ENCODE measurements around the gene PDE7B.

The PDE7B gene

DNA sequence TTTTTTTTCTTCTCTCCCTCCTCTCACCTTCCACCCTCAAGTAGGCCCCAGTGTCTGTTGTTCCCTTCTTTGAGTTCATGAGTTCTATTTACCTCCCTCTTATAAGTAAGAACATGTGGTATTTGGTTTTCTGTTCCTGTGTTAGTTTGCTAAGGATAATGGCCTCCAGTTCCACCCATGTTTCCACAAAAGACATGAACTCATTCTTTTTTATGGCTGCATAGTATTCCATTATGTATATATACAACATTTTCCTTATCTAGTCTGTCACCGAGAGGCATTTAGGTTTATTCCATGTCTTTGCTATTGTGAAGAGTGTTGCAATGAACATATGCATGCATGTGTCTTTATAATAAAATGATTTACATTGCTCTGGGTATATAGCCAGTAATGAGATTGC lies 147.9 kb downstream of the PDE7B start:
- Histone ChIP-seq H3K79me2 (ENCODE audit: control insufficient read depth, insufficient read depth, low read length, unreplicated experiment) (no peaks in the 10 kb centered on the region), H3K27ac (ENCODE audit: low read depth, low read length) (no peak overlapping the region), H3K27me3 (ENCODE audit: insufficient read depth, low read length) (no peaks in the 10 kb centered on the region), H3K36me3 (ENCODE audit: insufficient read depth, low read length) (peaks cover 2% of the 10 kb centered on the region; the same call in 1 of the 2 replicates), H2AFZ (ENCODE audit: low read length, unreplicated experiment) (no peak overlapping the region), H3K4me3 (ENCODE audit: low read depth, low read length) (no peak overlapping the region), H3K4me1 (ENCODE audit: control insufficient read depth, insufficient read depth, low read length, unreplicated experiment) (peaks cover 22% of the 10 kb centered on the region)

DNA sequence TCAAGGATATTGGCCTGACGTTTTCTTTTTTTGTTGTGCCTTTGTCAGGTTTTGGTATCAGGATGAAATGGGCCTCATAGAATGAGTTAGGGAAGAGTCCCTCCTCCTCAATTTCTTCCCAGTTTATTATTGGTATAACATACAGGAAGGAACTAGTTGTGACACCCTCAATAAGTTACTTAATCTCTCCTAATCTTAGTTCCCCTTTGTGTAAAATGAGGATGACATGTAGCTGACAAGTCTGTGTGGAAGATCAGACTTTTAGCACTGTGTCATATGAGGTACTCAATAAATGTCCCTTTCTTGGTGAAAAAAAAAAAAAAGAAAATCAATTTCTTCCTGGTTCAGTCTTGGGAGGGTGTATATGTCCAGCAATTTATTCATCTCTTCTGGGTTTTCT lies 155.8 kb downstream of the PDE7B start:
- no peaks in the 10 kb centered on the region for H3K36me3 ChIP-seq (ENCODE audit: insufficient read depth, low read length)
- H3K4me1 ChIP-seq (ENCODE audit: control insufficient read depth, insufficient read depth, low read length, unreplicated experiment), result peaks cover 11% of the 10 kb centered on the region
- H3K79me2 ChIP-seq (ENCODE audit: control insufficient read depth, insufficient read depth, low read length, unreplicated experiment), result no peaks in the 10 kb centered on the region
- H2AFZ ChIP-seq (ENCODE audit: low read length, unreplicated experiment), result no peak overlapping the region
- H3K27ac ChIP-seq (ENCODE audit: low read depth, low read length), result no peak overlapping the region
- H3K27me3 ChIP-seq (ENCODE audit: insufficient read depth, low read length), result no peaks in the 10 kb centered on the region
- H3K4me3 ChIP-seq (ENCODE audit: low read depth, low read length), result no peak overlapping the region

DNA sequence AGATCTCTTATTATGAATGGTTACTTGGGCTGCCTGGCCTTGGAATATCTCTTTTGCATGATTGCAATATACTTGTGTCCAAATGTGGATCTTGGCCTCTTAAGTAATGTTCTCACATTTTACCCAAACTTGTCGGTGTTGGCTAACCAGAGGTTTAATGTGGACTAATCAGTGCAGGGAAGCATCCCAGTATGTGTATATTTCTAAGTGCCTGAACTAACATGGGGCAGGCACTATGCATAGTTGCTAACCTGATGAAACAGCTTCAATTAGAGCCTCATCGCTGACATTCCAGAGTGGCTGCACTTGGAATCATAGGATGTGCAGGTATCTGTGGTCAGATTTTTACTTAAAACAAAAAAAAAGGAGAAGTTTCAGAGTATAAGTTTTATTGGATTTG lies 160.0 kb downstream of the PDE7B start:
- no peaks in the 10 kb centered on the region for H3K36me3 ChIP-seq (ENCODE audit: insufficient read depth, low read length)
- peak overlapping the region; percentile 93 for H3K27ac ChIP-seq (ENCODE audit: low read depth, low read length)
- H3K4me1 ChIP-seq (ENCODE audit: control insufficient read depth, insufficient read depth, low read length, unreplicated experiment), result peaks cover 48% of the 10 kb centered on the region
- H3K79me2 ChIP-seq (ENCODE audit: control insufficient read depth, insufficient read depth, low read length, unreplicated experiment), result no peaks in the 10 kb centered on the region
- H3K27me3 ChIP-seq (ENCODE audit: insufficient read depth, low read length), result no peaks in the 10 kb centered on the region
- peak overlapping the region; percentile 48; the same call in 1 of the 2 replicates for H3K4me3 ChIP-seq (ENCODE audit: low read depth, low read length)
- H2AFZ ChIP-seq (ENCODE audit: low read length, unreplicated experiment), result peak overlapping the region; percentile 70

DNA sequence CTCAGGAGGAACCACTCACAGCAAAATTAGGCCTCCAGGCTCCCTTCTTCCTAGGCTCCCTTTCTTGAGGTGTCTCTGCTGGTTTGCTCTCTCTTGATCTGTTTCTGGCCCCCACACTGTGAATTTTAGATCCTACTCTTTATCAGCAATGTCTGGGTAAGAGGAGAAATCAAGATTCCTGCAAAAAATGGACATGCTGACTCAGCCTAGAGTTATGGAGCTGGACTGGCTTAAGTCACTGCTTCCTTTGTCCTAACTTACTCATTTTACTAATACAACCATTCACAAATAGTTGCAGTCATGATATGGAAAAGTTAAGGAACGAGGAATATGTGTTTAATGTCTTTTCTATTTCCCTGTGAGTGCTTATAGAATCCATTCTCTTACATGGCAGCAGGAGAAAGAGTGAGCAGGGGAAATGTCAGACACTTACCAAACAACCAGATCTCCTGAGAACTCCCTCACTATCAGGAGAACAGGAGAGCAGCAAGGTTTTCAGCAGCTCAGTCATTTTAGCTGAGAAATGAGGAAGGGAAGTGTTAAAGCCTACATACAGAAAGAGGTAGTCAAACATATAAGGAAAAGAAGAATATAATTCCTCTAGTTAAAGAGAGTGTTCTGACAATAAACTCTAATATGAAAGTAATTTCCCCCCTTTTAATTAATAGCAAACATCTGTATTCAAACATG lies 160.8 kb downstream of the PDE7B start:
- H3K4me1 ChIP-seq (ENCODE audit: control insufficient read depth, insufficient read depth, low read length, unreplicated experiment), result peaks cover 49% of the 10 kb centered on the region

DNA sequence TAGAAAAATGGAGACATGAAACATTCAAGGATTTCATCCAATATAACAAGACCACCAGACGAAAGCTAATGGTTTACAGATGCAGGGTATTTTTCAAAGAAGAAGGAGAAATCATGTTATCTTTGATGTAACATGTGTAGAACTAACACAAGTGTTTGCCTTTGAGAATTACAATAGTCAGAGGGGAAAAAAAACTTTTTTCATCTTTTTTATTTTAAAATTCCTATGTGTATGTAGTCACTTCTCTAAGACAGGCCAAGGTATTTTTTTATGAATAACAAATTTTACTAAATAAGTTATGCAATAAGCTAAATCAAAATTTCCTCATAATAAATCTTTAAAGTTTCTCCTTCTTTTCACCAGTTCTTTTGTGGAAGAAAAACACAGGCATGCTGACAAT lies 161.4 kb downstream of the PDE7B start:
- H3K27ac ChIP-seq (ENCODE audit: low read depth, low read length), result peak overlapping the region; percentile 93

More for the DNA sequence above, 160.8 kb downstream of the PDE7B start:
- no peaks in the 10 kb centered on the region for H3K79me2 ChIP-seq (ENCODE audit: control insufficient read depth, insufficient read depth, low read length, unreplicated experiment)
- peak overlapping the region; percentile 70 for H2AFZ ChIP-seq (ENCODE audit: low read length, unreplicated experiment)
- H3K27ac ChIP-seq (ENCODE audit: low read depth, low read length), result peak overlapping the region; percentile 93
- H3K27me3 ChIP-seq (ENCODE audit: insufficient read depth, low read length), result no peaks in the 10 kb centered on the region
- H3K36me3 ChIP-seq (ENCODE audit: insufficient read depth, low read length), result no peaks in the 10 kb centered on the region
- peak overlapping the region; percentile 48; the same call in 1 of the 2 replicates for H3K4me3 ChIP-seq (ENCODE audit: low read depth, low read length)

DNA sequence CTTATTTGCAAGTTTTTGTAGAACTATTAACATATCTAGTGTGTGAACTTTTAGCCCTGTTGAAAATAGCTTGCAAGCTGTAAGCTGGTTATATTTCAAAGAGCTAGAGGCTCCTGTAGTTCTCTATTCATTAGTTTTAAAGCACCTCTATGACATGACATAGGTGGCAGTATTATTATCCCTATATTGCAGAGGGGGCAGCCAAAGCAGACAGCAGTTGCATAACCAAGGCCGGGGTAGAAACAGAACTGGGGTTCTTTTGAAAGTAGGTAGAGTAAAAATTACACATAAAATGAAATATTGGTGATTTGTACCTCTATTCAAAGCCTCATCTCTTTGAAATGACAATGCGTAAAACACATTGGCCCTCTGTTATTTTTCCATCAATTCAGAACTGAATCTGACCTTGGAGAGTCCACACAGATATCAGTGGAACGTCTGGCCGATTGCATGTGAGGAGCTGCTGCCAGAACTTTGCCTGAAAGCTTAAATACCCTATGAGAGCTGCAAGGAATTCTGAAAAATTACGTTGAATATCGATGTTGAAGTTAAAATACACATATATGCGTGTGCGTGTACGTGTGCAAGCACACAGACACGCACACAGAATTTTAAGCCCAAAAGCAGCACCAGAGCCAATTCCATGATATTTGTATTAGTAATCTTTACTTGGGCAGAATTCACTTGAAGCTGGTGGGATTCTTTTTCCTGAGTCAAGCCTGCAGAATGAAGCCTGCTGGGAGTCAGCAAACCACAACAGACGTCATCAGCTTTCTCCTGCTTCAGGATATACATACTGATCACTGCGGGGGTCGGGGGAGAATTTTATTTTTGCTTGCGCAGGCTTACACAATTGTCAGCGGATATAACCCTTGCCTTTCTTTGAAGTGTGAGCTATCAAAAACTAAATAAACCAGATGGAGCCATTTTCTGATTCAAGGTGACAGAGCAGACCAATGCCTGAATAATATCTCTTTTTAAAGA lies 163.2 kb downstream of the PDE7B start:
- Histone ChIP-seq H3K27ac (ENCODE audit: low read depth, low read length) (peak overlapping the region; percentile 93), H3K27me3 (ENCODE audit: insufficient read depth, low read length) (no peaks in the 10 kb centered on the region), H2AFZ (ENCODE audit: low read length, unreplicated experiment) (peak overlapping the region; percentile 80), H3K4me1 (ENCODE audit: control insufficient read depth, insufficient read depth, low read length, unreplicated experiment) (peaks cover 49% of the 10 kb centered on the region), H3K79me2 (ENCODE audit: control insufficient read depth, insufficient read depth, low read length, unreplicated experiment) (no peaks in the 10 kb centered on the region), H3K36me3 (ENCODE audit: insufficient read depth, low read length) (no peaks in the 10 kb centered on the region), H3K4me3 (ENCODE audit: low read depth, low read length) (peak overlapping the region; percentile 57)

More for the DNA sequence above, 161.4 kb downstream of the PDE7B start:
- Histone ChIP-seq H2AFZ (ENCODE audit: low read length, unreplicated experiment) (no peak overlapping the region), H3K27me3 (ENCODE audit: insufficient read depth, low read length) (no peaks in the 10 kb centered on the region), H3K4me3 (ENCODE audit: low read depth, low read length) (peak overlapping the region; percentile 19; the same call in 1 of the 2 replicates), H3K36me3 (ENCODE audit: insufficient read depth, low read length) (no peaks in the 10 kb centered on the region), H3K4me1 (ENCODE audit: control insufficient read depth, insufficient read depth, low read length, unreplicated experiment) (peaks cover 49% of the 10 kb centered on the region), H3K79me2 (ENCODE audit: control insufficient read depth, insufficient read depth, low read length, unreplicated experiment) (no peaks in the 10 kb centered on the region)

DNA sequence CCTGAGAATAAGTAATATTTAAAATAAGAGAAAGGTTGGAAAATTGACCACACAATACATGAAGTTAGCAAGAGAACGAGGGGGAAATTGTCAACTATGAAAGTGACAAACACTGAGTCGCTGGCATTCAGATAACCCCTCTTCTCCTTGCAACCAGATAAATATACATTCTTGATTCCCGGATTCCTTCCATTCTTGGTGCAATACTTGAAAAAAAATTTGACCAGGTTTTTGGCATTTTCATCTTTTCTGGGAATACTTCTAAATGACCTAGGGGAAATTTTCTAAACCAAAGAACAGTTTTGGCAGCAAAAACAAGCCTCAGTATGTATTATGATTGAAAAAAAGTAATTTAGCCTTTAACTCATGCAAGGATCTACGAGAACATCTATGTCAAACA lies 164.0 kb downstream of the PDE7B start:
- no peaks in the 10 kb centered on the region for H3K27me3 ChIP-seq (ENCODE audit: insufficient read depth, low read length)

DNA sequence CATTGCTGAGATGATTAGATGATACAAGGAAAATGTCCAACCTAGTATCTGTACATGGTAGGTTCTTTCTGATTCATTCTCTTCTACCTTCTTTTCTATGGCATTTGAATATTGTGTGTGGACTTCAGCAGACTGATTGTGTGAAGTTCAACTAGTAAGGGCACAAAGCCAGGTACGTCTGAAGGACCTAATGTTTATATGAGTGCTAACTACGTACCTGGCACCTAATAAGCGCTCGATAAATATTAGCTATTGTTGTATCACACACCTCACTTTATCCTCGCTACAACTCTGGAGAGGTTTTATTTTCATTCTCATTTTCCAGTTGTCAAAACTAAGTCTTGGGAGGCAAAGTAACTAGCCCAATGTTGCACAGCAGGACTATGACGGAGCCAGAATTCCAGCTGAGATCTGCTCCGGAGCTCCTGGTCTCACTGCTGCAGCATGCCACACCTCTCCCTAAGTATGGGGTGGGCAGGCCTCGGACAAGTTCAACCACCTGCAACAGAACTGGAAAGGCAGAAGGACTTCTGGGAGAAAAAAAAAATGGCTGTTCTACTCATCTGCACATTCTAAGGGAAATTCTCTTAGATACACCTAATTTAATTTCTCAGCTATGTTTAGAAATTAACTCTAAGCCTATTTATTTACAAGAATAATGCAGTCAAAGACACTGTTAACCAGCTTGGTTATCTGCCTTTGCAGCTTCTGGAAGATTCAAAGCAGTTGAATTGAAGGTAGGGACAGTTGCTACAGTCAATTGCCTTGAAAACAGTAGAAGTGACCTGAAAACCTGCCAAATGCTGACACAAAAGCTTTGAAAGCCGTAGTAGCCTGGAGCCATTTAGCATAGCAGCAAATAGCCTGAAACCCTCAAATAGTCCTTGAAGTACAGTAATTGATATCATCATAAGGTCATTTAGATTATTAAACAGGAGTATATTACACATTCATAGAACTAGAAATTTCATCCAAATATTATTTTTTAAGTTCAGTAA lies 165.0 kb downstream of the PDE7B start:
- no peaks in the 10 kb centered on the region for H3K36me3 ChIP-seq (ENCODE audit: insufficient read depth, low read length)
- no peaks in the 10 kb centered on the region for H3K27me3 ChIP-seq (ENCODE audit: insufficient read depth, low read length)
- no peaks in the 10 kb centered on the region for H3K79me2 ChIP-seq (ENCODE audit: control insufficient read depth, insufficient read depth, low read length, unreplicated experiment)
- no peak overlapping the region for H3K4me3 ChIP-seq (ENCODE audit: low read depth, low read length)
- H2AFZ ChIP-seq (ENCODE audit: low read length, unreplicated experiment), result no peak overlapping the region
- peak overlapping the region; percentile 93 for H3K27ac ChIP-seq (ENCODE audit: low read depth, low read length)
- peaks cover 46% of the 10 kb centered on the region for H3K4me1 ChIP-seq (ENCODE audit: control insufficient read depth, insufficient read depth, low read length, unreplicated experiment)

More for the DNA sequence above, 164.0 kb downstream of the PDE7B start:
- Histone ChIP-seq H3K27ac (ENCODE audit: low read depth, low read length) (peak overlapping the region; percentile 93), H3K36me3 (ENCODE audit: insufficient read depth, low read length) (no peaks in the 10 kb centered on the region), H3K4me3 (ENCODE audit: low read depth, low read length) (peak overlapping the region; percentile 57), H3K79me2 (ENCODE audit: control insufficient read depth, insufficient read depth, low read length, unreplicated experiment) (no peaks in the 10 kb centered on the region), H2AFZ (ENCODE audit: low read length, unreplicated experiment) (peak overlapping the region; percentile 80), H3K4me1 (ENCODE audit: control insufficient read depth, insufficient read depth, low read length, unreplicated experiment) (peaks cover 49% of the 10 kb centered on the region)

DNA sequence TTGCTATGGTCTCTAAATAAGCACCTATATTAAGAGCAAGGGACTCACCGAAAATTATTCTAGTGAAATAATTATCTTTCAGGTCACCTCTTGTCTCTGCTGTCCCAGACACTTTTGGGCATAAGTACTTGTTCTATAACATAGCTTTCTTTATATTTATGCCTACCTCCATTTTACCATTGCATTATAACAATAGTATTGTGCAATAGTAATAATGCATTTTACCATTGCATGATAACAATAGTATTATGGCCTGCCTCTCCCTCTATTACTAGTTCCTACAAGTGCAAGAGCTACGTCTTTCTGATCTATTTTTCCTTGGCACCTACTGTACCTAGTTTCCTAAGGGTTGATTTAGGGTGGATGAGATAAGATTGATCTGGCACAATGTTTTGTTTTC lies 169.2 kb downstream of the PDE7B start:
- Histone ChIP-seq H3K4me3 (ENCODE audit: low read depth, low read length) (no peak overlapping the region), H2AFZ (ENCODE audit: low read length, unreplicated experiment) (no peak overlapping the region), H3K36me3 (ENCODE audit: insufficient read depth, low read length) (no peaks in the 10 kb centered on the region), H3K27me3 (ENCODE audit: insufficient read depth, low read length) (no peaks in the 10 kb centered on the region), H3K4me1 (ENCODE audit: control insufficient read depth, insufficient read depth, low read length, unreplicated experiment) (peaks cover 10% of the 10 kb centered on the region), H3K79me2 (ENCODE audit: control insufficient read depth, insufficient read depth, low read length, unreplicated experiment) (no peaks in the 10 kb centered on the region), H3K27ac (ENCODE audit: low read depth, low read length) (no peak overlapping the region)

Data from ACC112 (cell line).